Measurements from ENCODE around the gene MYO10. TPM values are rescaled to one million over a fixed set of nuclear protein-coding genes. Genes with fewer than 3 reads are reported as not detected.
"Not testable (repeated sequence)": the region's sequence is repeated elsewhere in the genome, so short reads cannot be mapped to it uniquely, and the experiment has no call there.

The MYO10 gene
- total RNA-seq, 1 donor from 2014 or later = 21.2 TPM

GRCh38 chr5:16754086-16754485 is 182.0 kb downstream of the MYO10 start:
- DNase-seq (ENCODE audit: low spot score) = no peak

- DNase-seq (ENCODE audit: low spot score) = no peak
These were observed 185.6 kb downstream of the MYO10 start for GRCh38 chr5:16750445-16750844.

GRCh38 chr5:16749626-16750025 is 186.5 kb downstream of the MYO10 start:
- DNase-seq (ENCODE audit: low spot score) = no peak

- no peak for DNase-seq (ENCODE audit: low spot score)
These were observed 191.8 kb downstream of the MYO10 start for GRCh38 chr5:16744164-16744880.

- DNase-seq (ENCODE audit: low spot score) = no peak
These were observed 193.2 kb downstream of the MYO10 start for GRCh38 chr5:16742938-16743337.

- no peak for DNase-seq (ENCODE audit: low spot score)
These were observed 195.2 kb downstream of the MYO10 start for GRCh38 chr5:16740811-16741392.

- no peak for DNase-seq (ENCODE audit: low spot score)
These were observed 195.8 kb downstream of the MYO10 start for GRCh38 chr5:16740066-16740810.

- not testable (repeated sequence) for DNase-seq (ENCODE audit: low spot score)
These were observed 197.7 kb downstream of the MYO10 start for GRCh38 chr5:16738393-16738792.

- no peak for DNase-seq (ENCODE audit: low spot score)
These were observed 198.3 kb downstream of the MYO10 start for GRCh38 chr5:16737620-16738364.

- DNase-seq (ENCODE audit: low spot score) = no peak
These were observed 198.9 kb downstream of the MYO10 start for GRCh38 chr5:16737209-16737608.

- DNase-seq (ENCODE audit: low spot score) = no peak
These were observed 199.7 kb downstream of the MYO10 start for GRCh38 chr5:16736158-16736995.

- no peak for DNase-seq (ENCODE audit: low spot score)
These were observed 200.7 kb downstream of the MYO10 start for GRCh38 chr5:16735101-16736060.

- DNase-seq (ENCODE audit: low spot score) = no peak
These were observed 202.6 kb downstream of the MYO10 start for GRCh38 chr5:16733331-16734006.

GRCh38 chr5:16732356-16732755 is 203.7 kb downstream of the MYO10 start:
- DNase-seq (ENCODE audit: low spot score) = no peak

- DNase-seq (ENCODE audit: low spot score) = no peak
These were observed 208.2 kb downstream of the MYO10 start for GRCh38 chr5:16727755-16728325.

- no peak for DNase-seq (ENCODE audit: low spot score)
These were observed 209.5 kb downstream of the MYO10 start for GRCh38 chr5:16726538-16726946.

- no peak for DNase-seq (ENCODE audit: low spot score)
These were observed 210.5 kb downstream of the MYO10 start for GRCh38 chr5:16725575-16725974.

- DNase-seq (ENCODE audit: low spot score) = no peak
These were observed 212.3 kb downstream of the MYO10 start for GRCh38 chr5:16723821-16724220.

- DNase-seq (ENCODE audit: low spot score) = no peak
These were observed 214.0 kb downstream of the MYO10 start for GRCh38 chr5:16722097-16722495.
